Prostate gland (tissue), 2 donors: ENCODE measurements around the gene ECE1.

Source experiments
- POLR2A ChIP-seq: fragments of 450-650 bp; IDR thresholded peaks from one replicate; pipeline ENCODE4 v1.6.1; 2016; ENCODE audit warnings: antibody characterized with exemption, mild to moderate bottlenecking
- POLR2AphosphoS5 ChIP-seq: sonication (generic); formaldehyde crosslinking; IDR thresholded peaks from one replicate; pipeline ENCODE4 v1.6.1; 2017; ENCODE audit warnings: antibody characterized with exemption
- TF ChIP-seq, protein P1 (sequence below), 4 experiments: fragments of 200-600 bp in 2 of 4; fragments of 450-650 bp in 2 of 4; sonication (generic) in 2 of 4; IDR thresholded peaks; 1 replicate in 3 of 4; 2 replicates in 1 of 4; pipeline ENCODE4 v1.5.1; 2016 to 2019; ENCODE audit warnings: antibody characterized with exemption in 4 of 4, mild to moderate bottlenecking in 2 of 4, moderate library complexity in 2 of 4

- TF ChIP-seq, protein P1, sequence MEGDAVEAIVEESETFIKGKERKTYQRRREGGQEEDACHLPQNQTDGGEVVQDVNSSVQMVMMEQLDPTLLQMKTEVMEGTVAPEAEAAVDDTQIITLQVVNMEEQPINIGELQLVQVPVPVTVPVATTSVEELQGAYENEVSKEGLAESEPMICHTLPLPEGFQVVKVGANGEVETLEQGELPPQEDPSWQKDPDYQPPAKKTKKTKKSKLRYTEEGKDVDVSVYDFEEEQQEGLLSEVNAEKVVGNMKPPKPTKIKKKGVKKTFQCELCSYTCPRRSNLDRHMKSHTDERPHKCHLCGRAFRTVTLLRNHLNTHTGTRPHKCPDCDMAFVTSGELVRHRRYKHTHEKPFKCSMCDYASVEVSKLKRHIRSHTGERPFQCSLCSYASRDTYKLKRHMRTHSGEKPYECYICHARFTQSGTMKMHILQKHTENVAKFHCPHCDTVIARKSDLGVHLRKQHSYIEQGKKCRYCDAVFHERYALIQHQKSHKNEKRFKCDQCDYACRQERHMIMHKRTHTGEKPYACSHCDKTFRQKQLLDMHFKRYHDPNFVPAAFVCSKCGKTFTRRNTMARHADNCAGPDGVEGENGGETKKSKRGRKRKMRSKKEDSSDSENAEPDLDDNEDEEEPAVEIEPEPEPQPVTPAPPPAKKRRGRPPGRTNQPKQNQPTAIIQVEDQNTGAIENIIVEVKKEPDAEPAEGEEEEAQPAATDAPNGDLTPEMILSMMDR (IDR thresholded peaks at IDR 0.05) = no peak
- TF ChIP-seq POLR2AphosphoS5 (no peak), POLR2A (no peak)
These were observed 31.7 kb downstream of the ECE1 start for GRCh38 chr1:21258331-21259134.
